Transverse colon (tissue), 4 donors: ENCODE data around the gene LIX1L. TPM values are rescaled to one million over a fixed set of nuclear protein-coding genes. Genes with fewer than 3 reads are reported as not detected.

Experiments
- DNase-seq: peaks from one replicate; pipeline ENCODE4 v3.0.0-alpha.2; 2019
- H3K27ac ChIP-seq, 4 donors: fragments of 200-600 bp; sonication (generic); 2 replicates each; pipeline ENCODE4 v1.5.1; 2016 to 2018; ENCODE audit warnings: inconsistent platforms in 4 of 4
- H3K27me3 ChIP-seq: fragments of 200-600 bp; sonication (generic); 2 replicates; pipeline ENCODE4 v1.5.1; 2017; ENCODE audit warnings: inconsistent platforms
- H3K36me3 ChIP-seq, 4 donors: fragments of 200-600 bp; sonication (generic); 2 replicates each; pipeline ENCODE4 v1.5.1; 2017 to 2019; ENCODE audit warnings: inconsistent platforms in 4 of 4
- H3K4me1 ChIP-seq, 4 donors: fragments of 200-600 bp; sonication (generic); 2 replicates each; pipeline ENCODE4 v1.5.1; 2017 to 2020; ENCODE audit warnings: inconsistent platforms in 4 of 4
- H3K4me3 ChIP-seq, 4 donors: fragments of 200-600 bp; sonication (generic); 1 replicate in 1 of 4; 2 replicates in 3 of 4; pipeline versions ENCODE4 v1.5.1 to v1.6.1; 2017 to 2019; ENCODE audit warnings: inconsistent platforms in 4 of 4
- H3K9me3 ChIP-seq, 2 donors: fragments of 200-600 bp; sonication (generic); 2 replicates each; pipeline ENCODE4 v1.5.1; 2017 to 2019; ENCODE audit warnings: inconsistent platforms in 2 of 2
- EP300 ChIP-seq: sonication (generic); formaldehyde crosslinking; IDR thresholded peaks from one replicate; pipeline ENCODE4 v1.6.1; 2017; ENCODE audit warnings: antibody characterized with exemption, low read depth
- POLR2A ChIP-seq: fragments of 450-650 bp; IDR thresholded peaks from one replicate; pipeline ENCODE4 v1.6.1; 2016; ENCODE audit warnings: antibody characterized with exemption, mild to moderate bottlenecking, moderate library complexity
- POLR2AphosphoS5 ChIP-seq, 3 donors: sonication (generic); formaldehyde crosslinking; IDR thresholded peaks; one replicate each; pipeline ENCODE4 v1.6.1; 2016; ENCODE audit warnings: antibody characterized with exemption in 3 of 3
- WGBS, 2 donors: methylation state at CpG; one replicate each; pipeline ENCODE4 v1.1.5; 2018; ENCODE audit warnings: low coverage in 1 of 2; 5-methylcytosine and 5-hydroxymethylcytosine counted together
- in situ Hi-C, 4 donors: fragments of 200-750 bp; cut with MboI; loops; one replicate each; pipeline versions ENCODE4 v1.15.0 to v1.15.1; 2017; ENCODE audit warnings: low sequenced_read_pairs in 3 of 4, low pct_ligation_motif_present in 1 of 4, low pct_unique_long_range_greater_than_20kb in 1 of 4
- intact Hi-C: fragments of 100-400 bp; cut with DNase I; formaldehyde crosslinking; loops from one replicate; pipeline ENCODE4 v1.15.1; 2023; ENCODE audit warnings: low total_unique reads
- total RNA-seq, 4 donors: library from RNA; depleted of rRNA; stranded (reverse); fragments of >200 nt; gene quantifications; one replicate each; pipeline ENCODE4 v1.1.0, GENCODE V29; 2016
- TF ChIP-seq, protein P1 (sequence below), 5 experiments: fragments of 200-600 bp in 3 of 5; fragments of 450-650 bp in 2 of 5; sonication (generic) in 3 of 5; IDR thresholded peaks; 1 replicate in 2 of 5; 2 replicates in 3 of 5; pipeline ENCODE4 v1.5.1; 2016 to 2017; ENCODE audit warnings: antibody characterized with exemption in 5 of 5, inconsistent platforms in 3 of 5, mild to moderate bottlenecking in 2 of 5, moderate library complexity in 1 of 5

The LIX1L gene
- total RNA-seq, 4 donors from 2014 or later = 7.2 to 12.5 (median 9.8) TPM

DNA sequence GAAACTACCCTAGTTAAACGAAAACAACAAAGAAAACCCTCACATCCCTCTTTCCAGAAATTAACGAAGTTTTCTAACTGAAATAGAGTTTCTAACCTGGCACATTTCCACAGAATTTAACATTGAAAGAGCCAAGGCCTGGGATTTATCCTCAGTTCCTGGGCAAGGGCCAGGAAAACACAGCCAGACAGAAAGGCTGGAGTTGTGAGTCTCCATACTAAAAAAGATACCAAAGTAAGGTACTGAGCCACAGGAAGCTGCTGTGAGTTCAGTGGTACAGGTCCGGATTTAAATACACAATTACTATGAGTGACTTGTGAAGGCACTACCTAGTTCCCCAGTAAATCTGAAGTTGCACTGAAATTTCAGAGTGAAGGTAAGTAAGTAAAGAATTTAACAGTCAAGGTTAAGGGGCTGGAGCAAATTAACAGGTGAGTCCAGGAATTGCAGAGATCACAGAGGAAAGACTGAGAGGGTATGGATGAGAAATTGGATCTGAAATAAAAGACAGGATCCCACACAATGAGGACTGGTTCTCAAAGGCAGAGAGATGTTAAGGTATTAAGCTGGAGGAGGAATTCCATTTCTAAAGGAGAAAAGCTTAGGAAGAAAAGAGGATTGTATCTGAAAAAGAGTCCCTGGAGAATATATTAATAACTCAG, 905 bp downstream of the LIX1L start:
- Histone ChIP-seq H3K9me3 (no peaks in the 10 kb centered on the region), H3K27ac (peak overlapping the region; percentile 86 to 96 (median 92)), H3K36me3 (no peaks in the 10 kb centered on the region), H3K27me3 (peaks cover 31% of the 10 kb centered on the region), H3K4me3 (peak overlapping the region; percentile 45 to 80 (median 63)), H3K4me1 (peaks cover 18 to 69% (median 47%) of the 10 kb centered on the region in 4 donors)
- intact Hi-C loops = no loop called here
- whole genome bisulfite sequencing, 2 donors = 23 to 24% methylated on average over 3 of the region's 3 CpGs
- DNase-seq = no peak
- peak in 1 of 3 donors; percentile 27 for TF ChIP-seq POLR2AphosphoS5 (IDR thresholded peaks at IDR 0.05)
- TF ChIP-seq, protein P1, sequence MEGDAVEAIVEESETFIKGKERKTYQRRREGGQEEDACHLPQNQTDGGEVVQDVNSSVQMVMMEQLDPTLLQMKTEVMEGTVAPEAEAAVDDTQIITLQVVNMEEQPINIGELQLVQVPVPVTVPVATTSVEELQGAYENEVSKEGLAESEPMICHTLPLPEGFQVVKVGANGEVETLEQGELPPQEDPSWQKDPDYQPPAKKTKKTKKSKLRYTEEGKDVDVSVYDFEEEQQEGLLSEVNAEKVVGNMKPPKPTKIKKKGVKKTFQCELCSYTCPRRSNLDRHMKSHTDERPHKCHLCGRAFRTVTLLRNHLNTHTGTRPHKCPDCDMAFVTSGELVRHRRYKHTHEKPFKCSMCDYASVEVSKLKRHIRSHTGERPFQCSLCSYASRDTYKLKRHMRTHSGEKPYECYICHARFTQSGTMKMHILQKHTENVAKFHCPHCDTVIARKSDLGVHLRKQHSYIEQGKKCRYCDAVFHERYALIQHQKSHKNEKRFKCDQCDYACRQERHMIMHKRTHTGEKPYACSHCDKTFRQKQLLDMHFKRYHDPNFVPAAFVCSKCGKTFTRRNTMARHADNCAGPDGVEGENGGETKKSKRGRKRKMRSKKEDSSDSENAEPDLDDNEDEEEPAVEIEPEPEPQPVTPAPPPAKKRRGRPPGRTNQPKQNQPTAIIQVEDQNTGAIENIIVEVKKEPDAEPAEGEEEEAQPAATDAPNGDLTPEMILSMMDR (IDR thresholded peaks at IDR 0.05) = peak in 1 of 5 experiments; percentile 14
- TF ChIP-seq POLR2A = no peak
- in situ Hi-C loops = no loop called here

DNA sequence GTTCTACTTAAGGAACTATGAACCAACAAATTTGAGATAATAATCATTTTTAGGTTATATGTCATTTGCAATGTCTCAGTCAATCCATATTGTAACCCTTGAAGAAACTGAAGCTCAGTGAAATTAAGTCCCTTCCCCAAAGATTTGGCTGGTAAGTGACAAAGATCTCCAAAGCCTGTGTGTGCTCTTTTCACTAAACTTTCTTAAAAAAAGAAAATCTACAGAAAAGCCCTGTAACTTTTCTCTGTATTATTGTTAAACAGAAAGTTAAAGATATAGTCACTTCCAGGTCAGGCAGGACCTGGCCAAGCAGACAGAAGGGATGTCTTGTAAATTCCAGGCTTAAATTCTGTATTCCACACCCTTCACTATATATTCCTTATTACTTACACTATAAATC, 1.5 kb downstream of the LIX1L start:
- H3K4me1 ChIP-seq = peaks cover 14 to 64% (median 41%) of the 10 kb centered on the region in 4 donors
- TF ChIP-seq, protein P1 (IDR thresholded peaks at IDR 0.05) = no peak
- TF ChIP-seq EP300 = no peak
- TF ChIP-seq POLR2A = no peak
- intact Hi-C loops = no loop called here

DNA sequence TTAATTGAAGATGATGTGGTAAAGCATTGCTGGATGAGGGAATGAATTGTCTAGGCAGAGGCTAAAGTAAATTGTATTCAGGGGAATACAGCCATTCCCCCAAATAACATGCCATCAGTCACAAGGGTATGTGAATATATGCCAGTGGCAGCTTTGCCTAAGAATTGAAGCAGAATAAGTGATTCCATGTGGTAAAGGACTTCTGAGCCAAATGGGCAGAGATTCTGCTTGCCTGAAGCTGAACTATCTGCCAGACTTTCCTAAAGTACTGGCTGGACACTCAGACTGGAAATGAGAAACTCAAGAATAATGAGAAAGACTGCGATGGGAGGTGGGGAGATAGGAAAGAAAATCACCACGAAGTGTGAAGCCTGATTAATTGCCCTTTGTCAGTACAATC, 2.4 kb downstream of the LIX1L start:
- TF ChIP-seq POLR2A (no peak), EP300 (no peak), POLR2AphosphoS5 (IDR thresholded peaks at IDR 0.05) (no peak)
- TF ChIP-seq, protein P1 (IDR thresholded peaks at IDR 0.05) = no peak
- in situ Hi-C loops = no loop called here
- peaks cover 16% of the 10 kb centered on the region for H3K27me3 ChIP-seq
- WGBS, 2 donors = 59 to 80% methylated on average over 2 of the region's 2 CpGs
- H3K4me1 ChIP-seq = peaks cover 12 to 58% (median 33%) of the 10 kb centered on the region in 4 donors
- H3K4me3 ChIP-seq = peak overlapping the region in 1 of 4 donors; percentile 64
- DNase-seq = no peak
- no peaks in the 10 kb centered on the region for H3K9me3 ChIP-seq
- intact Hi-C loops = no loop called here
- H3K27ac ChIP-seq = peak overlapping the region; percentile 86 to 96 (median 92)
- no peaks in the 10 kb centered on the region for H3K36me3 ChIP-seq

More for the DNA sequence above, 1.5 kb downstream of the LIX1L start:
- DNase-seq = no peak
- H3K36me3 ChIP-seq = no peaks in the 10 kb centered on the region
- in situ Hi-C loops = no loop called here
- H3K27ac ChIP-seq = peak overlapping the region; percentile 86 to 96 (median 92)
- no peaks in the 10 kb centered on the region for H3K9me3 ChIP-seq
- peak overlapping the region in 3 of 4 donors; percentile 62 to 80 (median 64) for H3K4me3 ChIP-seq
- peaks cover 26% of the 10 kb centered on the region for H3K27me3 ChIP-seq

DNA sequence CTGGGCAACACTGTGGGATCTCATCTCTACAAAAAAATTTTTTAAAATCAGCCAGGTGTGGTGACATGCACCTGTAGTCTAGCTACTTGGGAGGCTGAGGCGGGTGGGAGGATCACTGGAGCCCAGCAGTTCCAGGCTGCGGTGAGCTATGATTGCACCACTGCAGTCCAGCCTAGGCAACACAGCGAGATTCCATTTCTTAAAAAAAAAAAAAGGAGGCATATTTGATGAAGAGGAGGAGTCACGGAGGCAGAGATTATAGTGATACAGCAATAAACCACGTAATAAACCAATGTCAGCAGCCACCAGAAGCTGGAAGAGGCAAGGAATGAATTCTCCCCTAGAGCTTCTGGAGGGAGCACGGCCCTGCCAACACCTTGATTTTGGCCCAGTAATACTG, 4.0 kb downstream of the LIX1L start:
- Histone ChIP-seq H3K4me1 (peaks cover 12 to 49% (median 32%) of the 10 kb centered on the region in 4 donors), H3K27me3 (peaks cover under 1% of the 10 kb centered on the region), H3K27ac (no peak overlapping the region), H3K9me3 (no peaks in the 10 kb centered on the region), H3K4me3 (no peak overlapping the region), H3K36me3 (no peaks in the 10 kb centered on the region)
- WGBS, 2 donors = 51 to 63% methylated on average over 2 to 6 of the region's 6 CpGs
- TF ChIP-seq EP300 (no peak), POLR2AphosphoS5 (IDR thresholded peaks at IDR 0.05) (no peak), POLR2A (no peak)
- TF ChIP-seq, protein P1 (IDR thresholded peaks at IDR 0.05) = no peak
- no peak for DNase-seq
- in situ Hi-C loops = no loop called here
- intact Hi-C loops = no loop called here
